ENCODE data around the gene NOP14.

DNA sequence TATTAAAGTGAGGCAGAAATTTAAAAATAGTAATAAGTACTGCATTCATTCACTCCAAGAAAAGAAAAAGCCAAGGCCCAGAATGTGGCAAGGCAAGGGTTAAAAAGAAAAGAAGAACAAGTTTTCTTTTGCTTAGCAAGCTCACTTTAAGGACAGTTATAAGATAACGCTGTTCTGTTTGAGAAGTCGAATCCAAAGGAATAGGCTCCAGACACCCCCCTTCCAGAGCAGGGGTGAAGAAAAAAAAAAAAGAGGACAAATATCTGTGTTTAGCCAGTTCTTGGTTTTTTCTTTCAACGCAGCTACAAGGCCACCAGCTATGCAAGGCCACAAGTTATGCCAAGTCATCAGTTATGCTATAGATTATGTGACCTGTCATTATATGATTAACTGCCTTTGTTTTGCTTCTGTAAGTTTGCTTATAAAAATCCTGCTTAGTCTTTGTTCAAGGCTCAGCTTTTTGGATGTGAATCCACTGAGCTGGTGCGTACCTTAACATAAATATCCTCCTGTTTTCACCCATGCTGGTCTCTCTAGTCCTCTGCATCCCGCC lies 1.6 kb upstream of the NOP14 start:
- no peak for TF ChIP-seq TAF1 (IDR thresholded peaks at IDR 0.05; ENCODE audit: borderline replicate concordance, low read depth, low read length)
- TF ChIP-seq POLR2A (IDR thresholded peaks at IDR 0.05; ENCODE audit: low read depth, low read length) = no peak

Data from GM12892 (cell line).